Panc1 (cell line): ENCODE data around the gene MATCAP1. TPM values are rescaled to one million over a fixed set of nuclear protein-coding genes. Genes with fewer than 3 reads are reported as not detected.

Experiments used
- ATAC-seq: fragments of 200-7000 bp; cut with Tn5 transposase; 2 replicates; pipeline ENCODE4 v1.9.1; 2020; ENCODE audit warnings: mild to moderate bottlenecking, moderate library complexity
- BruUV-seq: library from RNA; stranded (reverse); fragments of 400-500 nt; replicated peaks from 2 replicates; lab custom pipeline; 2021; lab: Mats Ljungman, UMichigan
- CTCF ChIA-PET: fragments of 300-600 bp; sonication (Branson Sonifier 250); formaldehyde crosslinking; loops from one replicate; lab custom pipeline; 2022; ENCODE audit warnings: antibody characterized with exemption; lab: Charles Lee
- POLR2A ChIA-PET: fragments of 300-600 bp; sonication (Branson Sonifier 250); formaldehyde crosslinking; loops from one replicate; lab custom pipeline; 2022; ENCODE audit warnings: antibody characterized with exemption; lab: Charles Lee
- DNase-seq: peaks from one replicate; pipeline ENCODE4 v3.0.0-alpha.2; 2010; ENCODE audit warnings: low read depth, low spot score
- H3K27ac ChIP-seq: 2 replicates; pipeline ENCODE4 v1.5.1; 2011; ENCODE audit warnings: mild to moderate bottlenecking, low read length, inconsistent platforms
- H3K27me3 ChIP-seq: fragments of 200-500 bp; sonication (Bioruptor generic); 2 replicates; pipeline ENCODE4 v1.6.0; 2014; ENCODE audit warnings: low read length, inconsistent platforms; ENCODE audit not compliant: control insufficient read depth, insufficient read depth
- H3K36me3 ChIP-seq: fragments of 200-500 bp; sonication (Bioruptor generic); 2 replicates; pipeline ENCODE4 v1.5.1; 2014; ENCODE audit warnings: inconsistent platforms, mild to moderate bottlenecking, low read length, moderate library complexity; ENCODE audit not compliant: control insufficient read depth, insufficient read depth
- H3K4me1 ChIP-seq: 2 replicates; pipeline ENCODE4 v1.5.1; 2011; ENCODE audit warnings: inconsistent platforms, mild to moderate bottlenecking, low read length, moderate library complexity; ENCODE audit not compliant: control insufficient read depth, insufficient read depth
- H3K4me3 ChIP-seq, 2 experiments: 2 replicates each; pipeline ENCODE4 v1.5.1; 2011 to 2012; ENCODE audit warnings: low read depth in 2 of 2, low read length in 2 of 2, mild to moderate bottlenecking in 2 of 2, inconsistent platforms in 1 of 2, moderate library complexity in 1 of 2
- H3K9me3 ChIP-seq: fragments of 200-500 bp; sonication (Bioruptor generic); 2 replicates; pipeline ENCODE4 v1.5.1; 2014; ENCODE audit warnings: low read depth, mild to moderate bottlenecking, inconsistent platforms, low read length, moderate library complexity; ENCODE audit not compliant: control insufficient read depth, insufficient read depth
- POLR2AphosphoS5 ChIP-seq: IDR thresholded peaks from 2 replicates; pipeline ENCODE4 v1.6.1; 2012; ENCODE audit warnings: mild to moderate bottlenecking, low read depth, low read length, moderate library complexity
- SIN3A ChIP-seq: IDR thresholded peaks from 2 replicates; pipeline ENCODE4 v1.6.1; 2012; ENCODE audit warnings: low read depth, mild to moderate bottlenecking, low read length, moderate library complexity, borderline replicate concordance; ENCODE audit not compliant: insufficient read depth
- TCF7L2 ChIP-seq: IDR thresholded peaks from 2 replicates; pipeline ENCODE4 v1.6.1; 2011; ENCODE audit warnings: mild to moderate bottlenecking, low read depth, low read length, inconsistent platforms
- in situ Hi-C: cut with HindIII; loops from 2 replicates; pipeline ENCODE4 v1.10.0; 2016; ENCODE audit warnings: low sequenced_read_pairs, low pct_unique_long_range_greater_than_20kb
- intact Hi-C: fragments of 100-400 bp; cut with micrococcal nuclease; formaldehyde crosslinking; loops from one replicate; pipeline ENCODE4 v1.10.0; 2022; ENCODE audit not compliant: unreplicated experiment
- total RNA-seq: library from RNA; stranded (reverse); gene quantifications from one replicate; pipeline ENCODE4 v1.2.1, GENCODE V29; 2021; ENCODE audit not compliant: unreplicated experiment
- TF ChIP-seq, protein P1 (sequence below): fragments of 450-650 bp; IDR thresholded peaks from 2 replicates; pipeline ENCODE4 v1.5.1; 2017; ENCODE audit warnings: mild to moderate bottlenecking
- TF ChIP-seq, protein P2 (sequence below), 2 experiments: IDR thresholded peaks; 2 replicates each; pipeline ENCODE4 v1.6.1; 2011 to 2012; ENCODE audit warnings: low read depth in 2 of 2, control low read depth in 1 of 2, low read length in 1 of 2, mild to moderate bottlenecking in 1 of 2, moderate library complexity in 1 of 2; ENCODE audit not compliant: insufficient read depth in 1 of 2

Gene MATCAP1
- total RNA-seq, 1 experiment from 2014 or later = 13.9 TPM

DNA sequence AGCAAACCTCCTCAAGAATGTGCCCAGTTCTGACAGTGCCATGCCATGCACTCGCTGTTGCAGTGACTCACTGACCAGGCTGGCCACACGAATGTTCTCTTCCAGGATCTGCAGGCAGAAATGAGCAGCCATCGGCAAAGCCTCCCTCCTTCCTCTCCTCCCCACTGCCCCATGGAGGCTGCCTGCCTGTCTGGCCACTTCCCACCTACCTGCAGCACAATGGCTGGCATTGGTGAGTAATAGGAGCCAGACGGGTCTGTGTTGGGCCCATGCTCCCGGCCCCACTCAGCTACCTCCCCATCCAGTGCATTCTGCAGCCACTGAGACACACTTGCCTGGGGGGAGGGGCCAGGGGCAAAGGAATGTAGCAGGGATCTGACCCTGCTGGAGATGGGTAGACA lies 2.8 kb upstream of the MATCAP1 start:
- peaks cover 12% of the 10 kb centered on the region for H3K4me1 ChIP-seq
- TF ChIP-seq, protein P1, sequence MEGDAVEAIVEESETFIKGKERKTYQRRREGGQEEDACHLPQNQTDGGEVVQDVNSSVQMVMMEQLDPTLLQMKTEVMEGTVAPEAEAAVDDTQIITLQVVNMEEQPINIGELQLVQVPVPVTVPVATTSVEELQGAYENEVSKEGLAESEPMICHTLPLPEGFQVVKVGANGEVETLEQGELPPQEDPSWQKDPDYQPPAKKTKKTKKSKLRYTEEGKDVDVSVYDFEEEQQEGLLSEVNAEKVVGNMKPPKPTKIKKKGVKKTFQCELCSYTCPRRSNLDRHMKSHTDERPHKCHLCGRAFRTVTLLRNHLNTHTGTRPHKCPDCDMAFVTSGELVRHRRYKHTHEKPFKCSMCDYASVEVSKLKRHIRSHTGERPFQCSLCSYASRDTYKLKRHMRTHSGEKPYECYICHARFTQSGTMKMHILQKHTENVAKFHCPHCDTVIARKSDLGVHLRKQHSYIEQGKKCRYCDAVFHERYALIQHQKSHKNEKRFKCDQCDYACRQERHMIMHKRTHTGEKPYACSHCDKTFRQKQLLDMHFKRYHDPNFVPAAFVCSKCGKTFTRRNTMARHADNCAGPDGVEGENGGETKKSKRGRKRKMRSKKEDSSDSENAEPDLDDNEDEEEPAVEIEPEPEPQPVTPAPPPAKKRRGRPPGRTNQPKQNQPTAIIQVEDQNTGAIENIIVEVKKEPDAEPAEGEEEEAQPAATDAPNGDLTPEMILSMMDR = no peak
- TF ChIP-seq SIN3A = no peak
- no peak for TF ChIP-seq TCF7L2
- TF ChIP-seq POLR2AphosphoS5 = no peak
- no peak for ATAC-seq
- POLR2A ChIA-PET = no interaction called here
- in situ Hi-C loops (no loop called here), intact Hi-C loops (loop anchor here (10.0 kb wide), 1 partner anchor 232 kb away; no protein-coding TSS in a partner anchor)
- H3K27ac ChIP-seq = no peak overlapping the region
- H3K36me3 ChIP-seq = peaks cover 4% of the 10 kb centered on the region; the same call in 1 of the 2 replicates
- no peaks in the 10 kb centered on the region for H3K27me3 ChIP-seq
- CTCF ChIA-PET = no interaction called here
- DNase-seq = no peak
- H3K4me3 ChIP-seq = no peak overlapping the region
- no peaks in the 10 kb centered on the region for H3K9me3 ChIP-seq
- BruUV-seq = no TSS peak

DNA sequence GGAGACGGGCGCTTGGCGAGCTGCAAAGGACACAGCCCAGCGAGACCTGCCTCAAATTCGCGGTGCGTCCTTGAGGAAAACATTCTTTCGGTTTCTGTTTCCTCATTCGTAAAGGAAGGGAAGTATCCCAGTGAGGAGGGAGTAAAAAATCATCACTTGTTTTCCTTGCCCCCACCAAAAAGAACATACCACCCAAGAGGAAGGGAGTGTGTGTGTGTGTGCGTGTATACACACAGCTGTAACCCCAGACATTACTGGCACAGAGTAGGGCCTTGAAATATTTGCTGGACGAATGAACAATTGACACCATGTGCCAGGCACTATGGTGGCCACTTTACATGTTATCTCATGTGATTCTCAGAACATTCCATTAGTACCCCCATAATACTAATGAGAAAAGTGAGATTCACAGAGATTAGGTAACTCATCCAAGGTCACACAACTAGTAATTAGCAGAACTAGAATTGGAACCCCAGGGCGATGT lies 1.9 kb upstream of the MATCAP1 start:
- Histone ChIP-seq H3K27ac (no peak overlapping the region), H3K36me3 (peaks cover 4% of the 10 kb centered on the region; the same call in 1 of the 2 replicates), H3K4me3 (0 out of 4 replicates have a peak overlapping the region, but pooled peaks of 1 of the 2 experiments have one; percentile 0), H3K9me3 (no peaks in the 10 kb centered on the region), H3K27me3 (no peaks in the 10 kb centered on the region), H3K4me1 (peaks cover 12% of the 10 kb centered on the region)
- DNase-seq = no peak
- no TSS peak for BruUV-seq
- TF ChIP-seq, protein P1 = no peak; the same call in 1 of the 2 replicates
- TF ChIP-seq, protein P2, sequence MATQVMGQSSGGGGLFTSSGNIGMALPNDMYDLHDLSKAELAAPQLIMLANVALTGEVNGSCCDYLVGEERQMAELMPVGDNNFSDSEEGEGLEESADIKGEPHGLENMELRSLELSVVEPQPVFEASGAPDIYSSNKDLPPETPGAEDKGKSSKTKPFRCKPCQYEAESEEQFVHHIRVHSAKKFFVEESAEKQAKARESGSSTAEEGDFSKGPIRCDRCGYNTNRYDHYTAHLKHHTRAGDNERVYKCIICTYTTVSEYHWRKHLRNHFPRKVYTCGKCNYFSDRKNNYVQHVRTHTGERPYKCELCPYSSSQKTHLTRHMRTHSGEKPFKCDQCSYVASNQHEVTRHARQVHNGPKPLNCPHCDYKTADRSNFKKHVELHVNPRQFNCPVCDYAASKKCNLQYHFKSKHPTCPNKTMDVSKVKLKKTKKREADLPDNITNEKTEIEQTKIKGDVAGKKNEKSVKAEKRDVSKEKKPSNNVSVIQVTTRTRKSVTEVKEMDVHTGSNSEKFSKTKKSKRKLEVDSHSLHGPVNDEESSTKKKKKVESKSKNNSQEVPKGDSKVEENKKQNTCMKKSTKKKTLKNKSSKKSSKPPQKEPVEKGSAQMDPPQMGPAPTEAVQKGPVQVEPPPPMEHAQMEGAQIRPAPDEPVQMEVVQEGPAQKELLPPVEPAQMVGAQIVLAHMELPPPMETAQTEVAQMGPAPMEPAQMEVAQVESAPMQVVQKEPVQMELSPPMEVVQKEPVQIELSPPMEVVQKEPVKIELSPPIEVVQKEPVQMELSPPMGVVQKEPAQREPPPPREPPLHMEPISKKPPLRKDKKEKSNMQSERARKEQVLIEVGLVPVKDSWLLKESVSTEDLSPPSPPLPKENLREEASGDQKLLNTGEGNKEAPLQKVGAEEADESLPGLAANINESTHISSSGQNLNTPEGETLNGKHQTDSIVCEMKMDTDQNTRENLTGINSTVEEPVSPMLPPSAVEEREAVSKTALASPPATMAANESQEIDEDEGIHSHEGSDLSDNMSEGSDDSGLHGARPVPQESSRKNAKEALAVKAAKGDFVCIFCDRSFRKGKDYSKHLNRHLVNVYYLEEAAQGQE (IDR thresholded peaks at IDR 0.05; ENCODE audit: insufficient read depth in 1 of 2, low read depth in 2 of 2, low read length in 1 of 2) = no peak
- TF ChIP-seq POLR2AphosphoS5 (no peak), TCF7L2 (no peak), SIN3A (no peak)
- ChIA-PET POLR2A (no interaction called here), CTCF (interaction anchor here (0.7 kb wide), 1 partner anchor 15 kb away, joined by 4 read pairs; the partner anchor contains the start of gene NOL3)
- no peak for ATAC-seq
- intact Hi-C loops (loop anchor here (10.0 kb wide), 1 partner anchor 231 kb away; no protein-coding TSS in a partner anchor), in situ Hi-C loops (no loop called here)
